COLO668 (cell line): ENCODE data around the gene LDLRAD4.

Experiments
- DNase-seq: peaks from one replicate; lab custom pipeline; 2025; ENCODE audit not compliant: unreplicated experiment; lab: John Stamatoyannopoulos, UW

The LDLRAD4 gene

DNA sequence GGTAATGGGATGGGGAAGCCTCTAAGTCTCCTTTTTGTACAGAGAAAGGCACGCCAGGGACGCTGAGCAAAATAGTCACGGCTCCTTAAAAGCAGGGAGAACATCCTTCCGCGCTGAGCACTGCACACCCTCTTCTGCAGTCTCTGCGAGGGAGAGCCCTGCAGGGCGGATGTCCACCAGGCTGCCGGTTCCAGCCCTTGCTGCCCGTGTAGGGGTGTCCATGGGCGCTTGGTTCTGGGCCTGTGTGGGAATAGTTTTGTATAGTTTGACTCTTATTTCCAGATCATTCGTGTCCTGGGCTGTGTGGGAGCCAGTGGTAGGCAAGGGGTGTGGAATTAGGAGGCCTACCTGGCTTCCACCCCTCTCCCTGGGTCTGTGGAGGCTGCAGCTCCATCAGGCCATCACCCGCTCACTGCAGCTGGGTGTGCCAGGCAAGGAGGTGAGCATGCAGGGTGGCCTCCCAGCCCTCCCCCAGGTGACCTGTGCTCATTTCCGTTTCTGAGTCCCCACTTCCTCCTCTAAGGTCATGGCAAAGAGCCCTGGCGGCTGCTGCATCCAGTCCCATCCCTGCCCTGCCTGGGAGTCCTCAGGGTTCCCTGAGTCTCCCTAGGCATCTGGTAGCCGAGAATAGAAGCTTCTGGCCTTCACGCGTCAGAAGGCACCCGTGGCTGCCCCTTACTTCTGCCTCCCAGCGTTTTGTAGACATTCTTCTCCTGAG lies 202.6 kb downstream of the LDLRAD4 start:
- DNase-seq, result no peak

DNA sequence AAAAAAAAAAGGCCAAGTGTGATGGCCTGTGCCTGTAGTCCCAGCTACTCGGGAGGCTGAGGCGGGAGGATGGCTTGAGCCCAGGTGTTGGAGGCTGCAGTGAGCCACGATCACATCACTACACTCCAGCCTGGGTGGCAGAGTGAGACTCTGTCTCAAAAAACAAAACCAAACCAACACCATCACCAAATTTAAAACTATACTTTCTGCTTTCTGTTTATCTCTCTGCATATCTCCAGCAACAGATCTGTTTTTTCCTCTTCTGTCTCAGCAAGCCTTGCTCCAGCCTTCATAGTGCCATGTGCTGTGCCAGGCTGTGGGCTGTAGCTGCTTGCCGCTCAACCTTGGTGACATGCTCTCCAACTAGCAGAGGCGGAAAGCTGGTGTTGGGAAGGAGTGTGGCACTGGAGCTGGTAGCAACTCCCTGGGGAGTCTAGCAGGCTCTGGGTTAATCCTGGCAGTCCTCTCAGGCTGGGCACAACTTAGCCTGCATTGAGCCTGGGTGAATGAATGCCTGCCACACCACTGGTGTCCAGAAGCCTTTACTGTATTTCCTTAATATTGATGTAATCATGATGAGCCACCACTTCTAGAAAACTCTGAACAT lies 204.1 kb downstream of the LDLRAD4 start:
- no peak for DNase-seq

DNA sequence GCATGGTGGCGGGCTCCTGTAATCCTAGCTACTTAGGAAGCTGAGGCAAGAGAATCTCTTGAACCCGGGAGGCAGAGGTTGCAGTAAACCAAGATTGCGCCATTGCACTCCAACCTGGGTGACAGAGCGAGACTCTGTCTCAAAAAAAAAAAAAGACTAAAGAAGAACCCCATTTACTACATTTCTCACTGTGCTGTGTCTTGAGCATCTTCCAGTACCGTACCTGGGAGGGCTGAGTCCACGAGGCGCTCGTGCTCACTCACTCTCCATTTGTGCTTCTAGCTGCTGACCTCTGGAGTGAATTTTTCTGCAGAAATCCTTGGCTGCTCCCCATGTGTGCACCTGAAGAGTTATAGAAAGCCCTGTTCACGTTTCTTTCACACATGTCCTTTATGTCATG lies 204.8 kb downstream of the LDLRAD4 start:
- DNase-seq, result no peak

DNA sequence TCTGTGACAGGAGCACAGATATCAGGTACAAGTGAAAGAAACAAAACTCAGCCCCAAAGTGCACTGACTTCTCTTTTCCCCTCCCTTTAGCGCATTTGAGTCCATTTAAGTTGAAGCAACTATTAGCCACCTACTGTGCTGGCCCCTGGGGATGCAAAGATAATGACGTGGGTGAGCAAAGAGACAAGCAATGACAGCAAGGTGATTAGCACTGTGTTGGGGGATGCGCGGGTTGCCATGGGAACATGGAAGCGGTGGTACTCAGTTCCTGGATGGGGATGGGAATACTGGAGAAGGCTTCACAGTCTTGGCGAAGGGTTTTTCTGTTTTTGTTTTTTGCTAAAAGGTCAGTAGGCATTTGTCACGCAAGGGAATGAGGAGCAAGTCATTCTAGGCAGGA lies 205.8 kb downstream of the LDLRAD4 start:
- DNase-seq, result no peak

DNA sequence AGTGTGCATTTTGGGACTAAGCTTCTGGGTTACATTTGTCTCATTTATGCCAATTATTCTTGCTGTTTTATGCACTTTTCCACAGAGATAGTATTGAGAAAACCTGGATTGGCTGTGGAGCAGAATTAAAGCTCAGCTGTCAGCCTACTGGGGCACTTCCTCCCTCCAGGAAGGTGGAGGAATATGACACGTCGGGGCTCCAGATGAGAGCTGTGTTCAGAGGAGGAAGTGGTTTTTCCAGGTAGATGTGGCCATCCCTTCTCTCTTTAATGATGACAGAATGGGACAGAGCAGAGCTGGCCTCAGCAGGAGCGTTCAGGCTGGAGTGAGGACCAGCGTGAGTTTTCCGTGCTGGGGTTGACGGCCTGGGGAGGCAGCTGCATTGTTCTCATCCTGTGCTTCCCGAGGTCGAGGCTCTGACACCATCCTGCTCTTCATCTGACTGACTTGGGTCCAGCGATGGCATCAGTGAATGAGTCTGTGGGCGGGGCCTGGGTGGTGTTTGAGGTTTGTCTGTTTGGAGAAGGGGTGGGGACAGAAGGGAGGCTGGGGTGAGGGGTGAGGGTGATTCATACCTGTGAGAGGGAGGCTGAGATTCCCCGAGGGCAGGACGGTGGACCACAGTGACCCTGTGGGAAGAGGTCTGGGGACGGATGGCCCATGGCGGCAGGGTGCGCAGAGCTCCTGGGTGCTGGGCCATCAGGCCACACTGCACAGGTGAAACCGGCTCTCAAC lies 207.0 kb downstream of the LDLRAD4 start:
- DNase-seq, result peak; percentile 31

DNA sequence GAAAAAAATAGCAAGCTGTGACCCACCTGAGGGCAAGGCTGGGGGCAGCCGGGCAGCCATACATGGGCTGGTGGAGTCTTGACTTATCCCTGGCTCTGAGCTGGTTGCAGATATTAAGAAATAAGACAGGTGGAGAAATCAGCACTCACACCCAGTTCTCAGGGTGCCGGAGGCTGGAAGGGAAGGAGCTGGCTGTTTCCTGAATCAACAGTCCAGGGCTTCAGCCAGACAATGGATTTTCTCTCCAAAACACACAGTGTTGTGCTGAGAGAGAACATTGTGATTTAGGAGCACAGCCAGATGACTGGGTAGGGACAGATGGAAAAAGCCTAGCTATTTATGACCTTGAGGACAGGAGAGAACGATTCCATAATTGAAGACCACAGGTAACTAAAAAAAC lies 208.8 kb downstream of the LDLRAD4 start:
- no peak for DNase-seq

DNA sequence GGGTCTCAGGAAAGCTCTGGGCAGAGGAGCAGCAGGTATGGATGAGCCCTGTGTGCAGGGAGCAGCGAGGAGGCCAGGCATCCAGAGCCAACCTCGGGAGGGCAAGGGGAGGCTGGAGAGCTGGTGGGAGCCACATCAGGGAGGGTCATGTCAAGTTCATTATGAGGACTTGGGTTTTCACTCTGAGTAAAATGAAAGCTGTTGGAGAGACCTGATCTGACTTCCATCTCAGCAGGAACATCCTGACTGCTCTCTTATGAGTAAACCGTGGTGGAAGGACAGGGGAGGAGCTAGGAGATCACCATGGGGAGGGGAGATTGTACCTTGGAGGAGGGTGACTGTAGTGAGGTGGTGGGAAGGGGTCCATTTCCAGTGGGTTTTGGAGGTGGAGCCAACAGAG lies 209.8 kb downstream of the LDLRAD4 start:
- DNase-seq, result no peak

DNA sequence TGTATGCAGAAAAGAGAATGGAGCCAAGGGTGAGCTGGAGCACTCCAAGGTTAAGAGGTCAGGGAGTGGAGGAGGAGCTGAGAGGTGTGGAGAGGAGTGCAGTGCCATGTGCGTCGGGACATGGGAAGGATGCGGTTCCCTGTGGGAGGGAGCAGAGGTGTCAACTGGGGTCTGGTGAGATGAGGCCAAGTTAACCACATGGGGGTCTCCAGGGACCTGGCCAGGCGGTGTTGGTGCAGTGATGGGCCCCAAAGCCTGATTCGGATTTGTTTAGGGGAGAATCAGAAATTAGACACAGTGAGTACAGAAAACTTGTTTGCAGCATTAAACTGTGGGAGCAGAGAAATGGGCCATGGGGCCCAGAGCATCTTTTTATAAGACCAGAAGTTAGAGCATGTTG lies 210.5 kb downstream of the LDLRAD4 start:
- no peak for DNase-seq

DNA sequence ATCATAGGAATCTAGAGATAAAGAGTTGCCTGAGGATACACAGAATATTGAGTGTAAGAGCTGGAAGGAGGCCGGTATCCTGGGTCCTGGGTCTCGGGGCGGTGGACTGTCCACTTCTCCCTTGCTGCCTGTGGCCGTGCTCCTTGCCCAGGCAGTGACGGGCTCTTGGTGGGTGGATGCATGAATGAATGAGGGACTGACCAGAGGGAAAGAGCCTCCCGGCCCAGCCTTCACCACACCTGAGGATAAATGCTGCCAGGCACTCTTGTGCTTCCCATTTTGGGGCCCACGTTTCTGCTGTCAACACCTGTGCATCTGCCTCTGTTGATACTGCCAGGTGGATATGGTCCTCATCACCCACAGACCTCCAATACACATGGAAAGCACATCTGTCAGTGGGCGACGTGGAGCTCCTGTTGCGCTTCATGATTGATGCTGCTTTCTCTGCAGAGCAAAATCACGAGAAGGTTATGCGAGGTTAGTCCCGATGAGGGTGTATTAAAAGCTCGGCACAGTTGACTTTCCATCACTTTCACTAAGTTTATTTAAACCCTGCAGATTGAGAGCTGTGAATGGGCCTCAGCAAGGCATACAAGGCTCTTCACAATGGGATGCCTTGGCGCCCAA lies 211.4 kb downstream of the LDLRAD4 start:
- DNase-seq, result no peak

DNA sequence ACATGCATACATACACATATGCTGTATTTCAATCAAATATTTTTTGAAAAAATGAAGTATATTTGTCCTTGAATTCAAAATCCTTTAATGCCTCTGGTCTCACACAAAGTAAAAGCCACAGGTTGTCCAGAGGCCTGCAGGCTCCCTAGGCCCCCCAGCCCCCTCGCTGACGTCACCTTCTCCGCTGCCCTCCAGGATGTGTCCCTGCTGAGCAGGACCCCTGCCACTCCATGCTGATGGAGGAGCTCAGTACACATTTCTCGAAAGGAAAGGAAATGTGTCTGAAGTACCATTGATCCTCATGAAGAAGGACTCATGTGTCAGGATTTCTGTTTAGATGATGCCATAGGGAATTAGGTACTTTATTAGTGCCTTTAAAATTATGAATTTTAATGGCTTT lies 212.1 kb downstream of the LDLRAD4 start:
- no peak for DNase-seq

DNA sequence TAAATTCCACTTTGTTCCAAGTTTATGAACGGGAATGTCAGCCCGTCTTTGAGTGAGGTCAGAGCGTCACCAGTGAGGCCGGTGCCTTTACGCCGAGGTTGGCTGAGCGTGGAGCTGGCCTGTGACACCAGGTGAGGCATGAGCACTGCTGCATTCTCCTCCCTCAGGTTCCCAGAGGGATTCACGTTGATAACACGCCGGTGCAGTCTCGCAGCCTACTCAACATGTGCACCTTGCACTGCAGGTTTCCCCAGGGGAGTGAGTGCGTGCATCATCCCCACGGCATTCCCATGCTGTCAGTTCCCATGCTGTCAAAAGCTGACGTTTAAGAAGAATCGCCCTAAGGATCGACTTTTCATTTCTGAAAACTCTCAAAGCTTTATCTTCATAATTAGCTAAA lies 213.3 kb downstream of the LDLRAD4 start:
- no peak for DNase-seq

DNA sequence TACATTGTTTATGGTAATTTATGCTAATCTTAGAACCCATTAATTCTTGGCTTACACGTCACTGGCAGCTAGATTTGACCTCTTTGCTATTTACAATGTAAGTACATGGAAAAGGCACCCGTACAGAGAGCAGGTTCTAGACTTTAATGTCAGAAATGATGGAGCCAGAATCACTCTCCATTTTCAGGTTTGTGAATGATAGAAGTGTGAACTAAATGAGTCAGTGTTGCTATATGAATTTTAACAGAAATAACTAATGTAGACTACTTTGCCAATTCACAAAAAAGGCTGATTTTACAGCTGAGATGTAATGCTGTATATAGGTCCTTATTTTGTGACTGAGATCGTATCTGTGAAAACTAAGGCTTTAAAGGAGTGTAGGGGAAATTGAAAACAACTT lies 214.6 kb downstream of the LDLRAD4 start:
- no peak for DNase-seq

DNA sequence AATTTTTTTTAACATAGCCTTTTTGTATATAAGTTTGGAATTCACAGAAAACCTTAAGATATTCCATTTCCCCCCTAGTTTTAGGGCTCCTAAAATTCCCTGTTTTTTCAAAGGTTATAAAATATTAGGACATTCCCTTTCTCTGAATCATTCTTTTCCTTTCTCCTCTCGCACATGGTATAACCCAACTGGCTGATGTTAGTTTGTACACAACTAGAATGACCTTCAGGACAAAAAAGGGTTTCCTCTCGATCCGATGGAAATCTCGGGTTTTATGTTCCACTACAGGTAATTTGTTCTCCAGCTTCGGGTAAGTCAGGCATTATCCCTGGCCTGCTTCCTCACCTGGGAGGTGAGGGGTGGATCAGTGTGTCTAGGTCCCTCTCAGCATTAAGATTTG lies 215.1 kb downstream of the LDLRAD4 start:
- DNase-seq, result no peak

DNA sequence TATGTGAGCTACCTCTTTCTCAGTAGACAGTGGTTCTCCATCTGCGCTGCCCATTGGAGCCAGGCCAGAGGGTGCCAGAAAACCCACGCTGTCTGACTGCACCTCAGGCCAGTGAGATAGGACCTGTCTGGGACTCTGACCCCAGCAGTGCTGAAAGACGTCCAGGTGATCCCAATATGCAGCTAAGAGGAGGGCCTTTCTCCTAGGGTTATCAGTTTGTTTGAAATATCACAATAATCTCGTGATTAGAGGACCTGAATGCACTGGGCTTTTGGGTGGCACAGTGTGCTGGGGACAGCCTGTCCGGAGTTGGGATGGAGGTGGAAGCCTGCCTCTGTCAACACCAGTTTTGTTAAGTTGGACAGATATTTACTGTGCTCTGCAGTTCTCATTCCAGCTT lies 216.3 kb downstream of the LDLRAD4 start:
- no peak for DNase-seq

DNA sequence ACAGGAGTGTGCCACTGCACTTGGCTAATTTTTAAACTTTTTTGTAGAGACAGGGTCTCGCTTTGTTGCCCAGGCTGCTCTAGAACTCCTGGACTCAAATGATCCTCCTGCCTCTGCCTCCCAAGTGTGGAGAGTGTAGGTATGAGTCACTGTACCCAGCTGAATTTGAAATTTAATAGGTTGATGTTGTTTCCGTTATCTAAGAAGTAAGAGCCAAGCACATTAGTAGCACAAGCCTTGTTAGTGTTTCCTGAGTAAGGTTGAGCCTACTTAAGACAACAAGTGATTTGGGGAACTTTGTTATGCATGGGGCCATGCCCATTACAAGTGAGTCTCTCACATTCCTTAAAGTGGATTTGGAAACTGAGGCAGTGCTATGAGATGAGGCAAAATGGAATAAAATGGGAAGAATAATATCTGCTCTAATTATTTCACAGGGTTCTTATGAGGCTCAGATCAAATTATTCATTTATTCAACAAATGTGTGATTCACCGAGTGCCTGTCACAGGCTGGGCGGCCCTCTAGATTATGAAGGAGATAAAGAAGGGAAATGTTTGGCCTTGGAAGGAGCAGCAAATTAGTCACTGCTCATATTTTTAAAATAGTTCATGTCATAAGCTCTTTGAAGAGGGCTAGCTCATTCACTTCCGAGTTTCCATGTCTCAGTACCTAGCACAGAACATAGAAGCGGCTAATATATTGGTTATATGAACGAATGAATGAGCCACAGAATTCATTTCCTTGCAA lies 217.2 kb downstream of the LDLRAD4 start:
- no peak for DNase-seq

DNA sequence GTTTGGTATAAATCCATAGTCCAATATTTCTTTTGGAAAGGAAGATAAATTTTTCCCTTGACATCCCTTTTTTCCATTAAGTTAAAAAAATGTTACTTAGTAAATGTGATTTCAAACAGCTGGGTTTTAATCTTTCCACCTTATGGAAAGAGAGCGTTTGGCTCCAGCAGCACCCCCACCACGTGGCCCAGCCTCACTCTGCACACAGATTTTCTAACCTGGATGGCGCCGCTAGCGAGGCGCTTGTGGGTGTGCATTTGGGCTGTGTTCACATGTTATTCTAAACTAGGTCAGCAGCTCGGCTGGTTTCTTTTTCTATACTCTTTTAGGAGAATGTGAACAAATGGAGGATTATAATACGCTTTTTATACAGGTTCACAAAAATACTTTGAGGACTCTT lies 218.0 kb downstream of the LDLRAD4 start:
- no peak for DNase-seq

DNA sequence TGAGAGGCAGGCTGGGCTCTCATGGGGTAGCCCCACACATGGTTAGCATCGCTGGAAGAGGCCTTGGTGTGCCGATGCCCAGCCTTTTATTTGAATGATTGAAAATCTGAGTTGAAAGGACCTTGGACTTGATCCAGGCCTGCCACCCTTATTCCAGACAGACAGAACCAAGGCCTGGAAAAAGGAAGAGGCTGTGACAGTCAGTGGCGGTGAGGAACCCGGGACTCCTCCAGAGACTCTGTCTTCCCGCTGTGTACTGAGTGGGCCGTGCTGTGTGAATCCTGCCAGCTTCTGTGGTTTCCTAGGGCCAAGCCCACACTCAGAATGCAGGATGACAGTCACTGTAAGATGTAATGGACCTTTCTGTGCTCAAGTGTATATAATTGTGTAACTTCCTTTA lies 218.5 kb downstream of the LDLRAD4 start:
- no peak for DNase-seq

DNA sequence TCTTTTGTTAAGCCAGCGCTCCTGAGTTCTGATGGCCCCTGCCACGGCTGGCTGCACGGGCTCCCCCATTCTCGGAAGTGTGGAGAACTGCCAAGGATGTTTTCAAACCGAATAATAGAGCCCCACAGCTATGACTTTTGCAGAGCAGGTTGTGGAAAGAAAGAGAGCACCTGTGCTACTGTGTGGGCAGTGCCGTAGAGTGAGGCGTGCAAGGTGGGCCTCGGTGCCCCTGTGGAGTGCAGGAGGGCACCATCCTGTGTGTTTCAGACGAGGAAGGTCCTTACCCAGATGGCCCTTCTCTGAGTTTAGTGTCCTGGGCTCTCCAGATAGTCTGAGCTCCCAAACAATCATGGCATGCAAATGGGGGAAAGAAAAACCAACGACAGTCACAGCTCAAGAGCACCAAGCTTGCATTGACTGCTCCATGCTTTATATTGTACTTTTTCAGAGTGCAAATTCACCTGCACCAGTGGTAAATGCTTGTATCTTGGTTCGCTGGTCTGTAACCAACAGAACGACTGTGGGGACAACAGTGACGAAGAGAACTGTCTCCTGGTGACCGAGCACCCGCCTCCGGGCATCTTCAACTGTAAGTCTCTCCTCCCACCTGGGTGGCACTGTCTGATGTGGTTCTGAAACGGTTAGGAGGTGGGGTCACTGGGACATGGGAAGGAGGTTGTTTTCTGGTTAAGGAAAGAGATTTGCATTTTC lies 219.4 kb downstream of the LDLRAD4 start:
- no peak for DNase-seq

DNA sequence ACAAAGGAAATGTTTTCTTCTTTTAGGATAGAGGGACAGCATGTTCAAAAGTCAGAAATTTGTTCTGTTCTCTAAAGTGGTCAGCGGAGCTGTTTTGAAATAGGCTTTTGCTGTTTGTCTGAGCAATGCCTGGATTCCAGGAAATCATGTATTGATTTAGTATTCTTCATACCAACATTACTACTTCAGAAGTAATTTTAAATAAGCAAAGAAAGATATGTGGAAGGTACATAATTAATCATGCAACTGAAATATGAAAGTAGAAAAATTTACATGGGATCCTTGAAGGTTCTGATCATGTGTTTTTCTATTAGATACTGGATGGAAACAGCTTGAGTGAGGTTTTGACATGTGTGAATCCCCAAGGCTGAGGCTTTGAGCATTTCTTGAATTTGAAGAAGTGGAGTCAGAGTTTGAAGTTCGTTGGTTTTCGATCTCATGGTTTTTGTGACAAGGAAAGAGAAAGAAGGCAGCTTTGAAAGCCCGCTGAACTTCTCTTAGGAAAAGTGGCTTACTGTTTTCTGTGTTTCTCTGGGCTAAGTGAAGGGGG lies 220.0 kb downstream of the LDLRAD4 start:
- DNase-seq, result no peak

DNA sequence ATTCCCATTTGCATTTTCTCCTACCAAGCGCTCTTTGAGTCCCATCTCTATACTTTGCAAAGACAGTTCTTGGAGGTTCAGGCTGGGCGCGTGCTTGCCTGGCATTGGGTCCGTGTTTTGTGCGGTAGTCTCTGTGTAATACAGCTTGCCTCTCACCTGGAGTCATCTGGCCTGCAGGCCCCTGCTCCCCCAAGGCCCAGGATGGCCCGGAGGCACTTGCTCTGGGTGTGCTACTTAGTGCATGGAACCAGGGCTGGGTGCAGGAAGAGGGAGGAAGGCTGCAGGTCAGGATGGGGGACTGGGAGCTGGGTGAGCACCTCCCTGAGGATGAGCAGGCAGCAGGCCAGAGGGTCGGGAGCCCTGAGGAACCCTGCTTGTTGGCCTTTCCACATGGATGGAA lies 220.9 kb downstream of the LDLRAD4 start:
- no peak for DNase-seq
